Activated naive CD4-positive, alpha-beta T cell treated with anti-CD3 and anti-CD28 coated beads, Interleukin-2, amount 10 ng/mL, durations not matched to agents 5 hours and 36 hours (primary cell): ENCODE measurements around the gene RIF1. TPM values are rescaled to one million over a fixed set of nuclear protein-coding genes. Genes with fewer than 3 reads are reported as not detected.

Experiments
- microRNA-seq: library from miRNA; unstranded; fragments of <30 nt; microRNA quantifications from one replicate; pipeline ENCODE4 v1.2.0, GENCODE V29; 2022; ENCODE audit warnings: borderline microRNAs expressed, borderline replicate concordance
- total RNA-seq, 2 experiments: library from RNA; stranded (reverse); gene quantifications; one replicate each; pipeline ENCODE4 v1.2.3, GENCODE V29; 2021

Gene RIF1, protein sequence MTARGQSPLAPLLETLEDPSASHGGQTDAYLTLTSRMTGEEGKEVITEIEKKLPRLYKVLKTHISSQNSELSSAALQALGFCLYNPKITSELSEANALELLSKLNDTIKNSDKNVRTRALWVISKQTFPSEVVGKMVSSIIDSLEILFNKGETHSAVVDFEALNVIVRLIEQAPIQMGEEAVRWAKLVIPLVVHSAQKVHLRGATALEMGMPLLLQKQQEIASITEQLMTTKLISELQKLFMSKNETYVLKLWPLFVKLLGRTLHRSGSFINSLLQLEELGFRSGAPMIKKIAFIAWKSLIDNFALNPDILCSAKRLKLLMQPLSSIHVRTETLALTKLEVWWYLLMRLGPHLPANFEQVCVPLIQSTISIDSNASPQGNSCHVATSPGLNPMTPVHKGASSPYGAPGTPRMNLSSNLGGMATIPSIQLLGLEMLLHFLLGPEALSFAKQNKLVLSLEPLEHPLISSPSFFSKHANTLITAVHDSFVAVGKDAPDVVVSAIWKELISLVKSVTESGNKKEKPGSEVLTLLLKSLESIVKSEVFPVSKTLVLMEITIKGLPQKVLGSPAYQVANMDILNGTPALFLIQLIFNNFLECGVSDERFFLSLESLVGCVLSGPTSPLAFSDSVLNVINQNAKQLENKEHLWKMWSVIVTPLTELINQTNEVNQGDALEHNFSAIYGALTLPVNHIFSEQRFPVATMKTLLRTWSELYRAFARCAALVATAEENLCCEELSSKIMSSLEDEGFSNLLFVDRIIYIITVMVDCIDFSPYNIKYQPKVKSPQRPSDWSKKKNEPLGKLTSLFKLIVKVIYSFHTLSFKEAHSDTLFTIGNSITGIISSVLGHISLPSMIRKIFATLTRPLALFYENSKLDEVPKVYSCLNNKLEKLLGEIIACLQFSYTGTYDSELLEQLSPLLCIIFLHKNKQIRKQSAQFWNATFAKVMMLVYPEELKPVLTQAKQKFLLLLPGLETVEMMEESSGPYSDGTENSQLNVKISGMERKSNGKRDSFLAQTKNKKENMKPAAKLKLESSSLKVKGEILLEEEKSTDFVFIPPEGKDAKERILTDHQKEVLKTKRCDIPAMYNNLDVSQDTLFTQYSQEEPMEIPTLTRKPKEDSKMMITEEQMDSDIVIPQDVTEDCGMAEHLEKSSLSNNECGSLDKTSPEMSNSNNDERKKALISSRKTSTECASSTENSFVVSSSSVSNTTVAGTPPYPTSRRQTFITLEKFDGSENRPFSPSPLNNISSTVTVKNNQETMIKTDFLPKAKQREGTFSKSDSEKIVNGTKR (N-terminal part only)
- 10 to 100 TPM; 45.5 to 47.4 TPM for total RNA-seq

DNA sequence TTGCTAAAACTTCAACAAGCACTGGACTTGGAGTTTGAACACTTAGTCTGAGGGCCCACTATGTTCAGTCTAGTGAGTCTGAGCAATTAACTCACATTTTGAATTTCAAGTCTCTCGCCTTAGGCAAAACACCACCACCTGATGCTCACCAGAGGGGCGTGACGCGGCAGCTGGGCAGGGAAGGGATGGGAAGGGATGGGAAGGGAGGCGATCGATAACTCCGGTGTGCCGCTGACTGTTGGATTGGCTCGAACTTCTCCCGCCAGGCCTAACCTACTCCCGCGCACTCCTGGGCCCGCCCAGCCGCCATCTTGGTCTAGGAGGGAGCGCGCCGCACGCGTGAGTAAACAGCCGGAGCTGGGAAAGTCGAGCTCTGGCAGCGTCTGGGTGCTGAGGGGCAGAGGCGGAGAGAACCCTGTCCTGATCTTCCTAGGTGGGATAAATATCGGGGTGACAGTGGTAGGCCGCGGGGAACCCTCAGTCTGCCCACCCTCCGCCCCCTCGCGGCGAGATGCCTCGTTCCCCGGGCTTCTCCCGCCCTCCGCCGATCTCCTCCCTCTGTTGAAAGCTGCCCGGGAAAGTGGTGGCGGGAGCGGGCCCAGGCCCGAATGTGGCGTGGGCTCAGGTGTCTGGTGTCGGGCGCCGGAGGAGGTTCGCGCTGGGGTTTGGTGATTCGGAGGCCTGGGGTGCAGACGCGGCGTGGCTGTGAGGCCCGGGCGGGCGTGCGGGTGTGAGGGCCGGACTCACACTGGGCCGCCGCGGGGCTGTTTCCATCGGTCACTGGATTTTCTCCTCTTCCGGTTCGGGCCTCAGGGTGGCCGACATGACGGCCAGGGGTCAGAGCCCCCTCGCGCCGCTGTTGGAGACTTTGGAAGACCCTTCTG lies at the start of gene RIF1:
Gene RIF1, plus strand, starts transcription at position 302 of the 884 bp plus-strand sequence. Its CDS starts 522 bp downstream, at position 824.

Small RNA genes lying within 50 kb of the gene (microRNA-seq; reads per million reads assigned to microRNA genes)
- gene MIR4773-1 (not detected), gene MIR4773-2 (not detected)

Other genes with a start within 250 kb of the RIF1 start
- 1 to 10 TPM; 5.5 to 6.5 TPM for gene RBM43, start 148.0 kb upstream of the RIF1 start, total RNA-seq
- 10 to 100 TPM; 54.7 to 57.3 TPM for gene NMI, start 120.2 kb upstream of the RIF1 start, total RNA-seq
- gene TNFAIP6, start 52.3 kb upstream of the RIF1 start, total RNA-seq = not detected